ENCODE measurements around the gene NCEH1. TPM values are rescaled to one million over a fixed set of nuclear protein-coding genes. Genes with fewer than 3 reads are reported as not detected.

NCEH1 gene
- total and polyA plus RNA-seq, 10 donors = 3.8 to 30.7 (median 16.9) TPM

- Histone ChIP-seq H3K4me3 (no peak overlapping the region), H3K4me1 (peaks cover 24 to 62% (median 41%) of the 10 kb centered on the region in 6 donors), H3K36me3 (no peaks in the 10 kb centered on the region), H3K9me3 (no peaks in the 10 kb centered on the region), H3K27me3 (replicated peaks in 1 of 7) (no peaks in the 10 kb centered on the region), H3K27ac (peak overlapping the region; percentile 63 to 79 (median 70))
- WGBS, 5 donors = 57 to 63% (median 61%) methylated on average over 3 of the region's 3 CpGs
- no peak for DNase-seq
- TF ChIP-seq POLR2A (IDR thresholded peaks at IDR 0.05) (no peak), CTCF (IDR thresholded peaks at IDR 0.05 in 8 of 11, conservative IDR thresholded peaks at IDR 0.05 in 3 of 11) (no peak), POLR2AphosphoS5 (IDR thresholded peaks at IDR 0.05) (no peak)
- intact Hi-C loops (cut with DNase I; ENCODE audit: low total_unique reads) = no loop called here
These were observed 130.0 kb downstream of the NCEH1 start for GRCh38 chr3:172580680-172581401.

Small RNA genes within 50 kb of the gene (small RNA-seq; reads per million reads assigned to genes)
- gene RNU6-547P = 0 reads per million in 4 donors

Other genes with a start within 250 kb of the NCEH1 start
- 100 to 1,000 TPM in 3 of 7 donors, 10 to 100 TPM in 4; 62.0 to 156 (median 95.6) TPM for gene TNFSF10, start 187.6 kb downstream of the NCEH1 start, total RNA-seq
- 10 to 100 TPM; 19.5 to 27.5 (median 19.6) TPM for gene TNFSF10, start 187.6 kb downstream of the NCEH1 start, polyA plus RNA-seq
- gene ECT2, start 39.7 kb upstream of the NCEH1 start, total RNA-seq = 10 to 100 TPM in 5 of 7 donors, 1 to 10 TPM in 2; 7.7 to 19.1 (median 11.1) TPM
- 1 to 10 TPM; 2.2 to 4.0 (median 3.1) TPM for gene ECT2, start 39.7 kb upstream of the NCEH1 start, polyA plus RNA-seq

Measured in spleen (tissue), 11 donors.